ENCODE results near the gene RGS7. TPM values are rescaled to one million over a fixed set of nuclear protein-coding genes. Genes with fewer than 3 reads are reported as not detected.

RGS7 gene
- total RNA-seq, 1 donor from 2014 or later, result 1.9 TPM

DNA sequence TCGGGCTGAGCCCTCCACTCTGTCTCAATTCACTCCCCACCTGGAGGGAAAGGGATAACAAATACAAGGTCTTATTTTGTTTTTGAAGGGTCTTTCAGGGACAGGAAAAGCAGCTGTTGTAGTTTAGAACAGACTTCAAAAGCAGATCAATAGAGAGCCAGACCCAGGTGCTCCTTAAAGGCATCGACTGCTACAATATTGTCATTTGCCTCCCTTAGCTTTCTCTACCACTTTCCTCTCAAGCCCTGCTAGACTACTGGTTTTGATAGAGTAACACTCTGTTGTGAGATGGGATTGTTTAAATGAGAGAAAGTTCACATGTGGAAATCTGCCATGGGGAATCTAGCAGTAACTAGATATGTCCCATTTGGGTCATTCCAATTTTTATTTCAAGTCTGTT lies 24.0 kb downstream of the RGS7 start:
- Mint-ChIP-seq H3K9me3 (no peaks in the 10 kb centered on the region), H3K36me3 (no peaks in the 10 kb centered on the region), H3K27ac (no peak overlapping the region), H3K4me3 (no peak overlapping the region), H3K4me1 (no peaks in the 10 kb centered on the region), H3K27me3 (ENCODE audit: low read depth) (peaks cover 32% of the 10 kb centered on the region)
- no peak for DNase-seq (ENCODE audit: low spot score in 2 of 2, unreplicated experiment in 2 of 2)
- TF ChIP-seq, protein P1, sequence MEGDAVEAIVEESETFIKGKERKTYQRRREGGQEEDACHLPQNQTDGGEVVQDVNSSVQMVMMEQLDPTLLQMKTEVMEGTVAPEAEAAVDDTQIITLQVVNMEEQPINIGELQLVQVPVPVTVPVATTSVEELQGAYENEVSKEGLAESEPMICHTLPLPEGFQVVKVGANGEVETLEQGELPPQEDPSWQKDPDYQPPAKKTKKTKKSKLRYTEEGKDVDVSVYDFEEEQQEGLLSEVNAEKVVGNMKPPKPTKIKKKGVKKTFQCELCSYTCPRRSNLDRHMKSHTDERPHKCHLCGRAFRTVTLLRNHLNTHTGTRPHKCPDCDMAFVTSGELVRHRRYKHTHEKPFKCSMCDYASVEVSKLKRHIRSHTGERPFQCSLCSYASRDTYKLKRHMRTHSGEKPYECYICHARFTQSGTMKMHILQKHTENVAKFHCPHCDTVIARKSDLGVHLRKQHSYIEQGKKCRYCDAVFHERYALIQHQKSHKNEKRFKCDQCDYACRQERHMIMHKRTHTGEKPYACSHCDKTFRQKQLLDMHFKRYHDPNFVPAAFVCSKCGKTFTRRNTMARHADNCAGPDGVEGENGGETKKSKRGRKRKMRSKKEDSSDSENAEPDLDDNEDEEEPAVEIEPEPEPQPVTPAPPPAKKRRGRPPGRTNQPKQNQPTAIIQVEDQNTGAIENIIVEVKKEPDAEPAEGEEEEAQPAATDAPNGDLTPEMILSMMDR (IDR thresholded peaks at IDR 0.05; ENCODE audit: unreplicated experiment), result no peak

DNA sequence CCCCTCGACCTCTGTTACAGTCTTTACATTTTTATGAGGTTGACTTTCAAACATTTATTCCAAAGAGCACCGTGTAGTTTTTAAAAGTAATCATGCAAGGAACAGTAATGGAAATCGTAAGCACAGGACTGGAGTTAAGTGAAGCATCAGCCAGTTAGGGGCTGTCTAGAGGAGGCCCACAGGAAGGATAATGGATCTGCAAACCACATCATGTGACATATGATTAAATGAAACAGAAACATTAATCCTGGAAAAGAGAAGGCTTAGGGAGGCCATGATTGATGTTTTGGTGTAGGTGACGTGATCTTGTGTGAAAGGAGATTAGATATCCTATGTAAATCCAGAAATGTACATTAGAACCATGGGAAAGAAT lies 25.0 kb downstream of the RGS7 start:
- Mint-ChIP-seq H3K4me3 (no peak overlapping the region), H3K36me3 (no peaks in the 10 kb centered on the region), H3K4me1 (no peaks in the 10 kb centered on the region), H3K27ac (no peak overlapping the region), H3K27me3 (ENCODE audit: low read depth) (peaks cover 25% of the 10 kb centered on the region), H3K9me3 (no peaks in the 10 kb centered on the region)
- DNase-seq (ENCODE audit: low spot score in 2 of 2, unreplicated experiment in 2 of 2), result no peak
- TF ChIP-seq, protein P1 (IDR thresholded peaks at IDR 0.05; ENCODE audit: unreplicated experiment), result no peak

DNA sequence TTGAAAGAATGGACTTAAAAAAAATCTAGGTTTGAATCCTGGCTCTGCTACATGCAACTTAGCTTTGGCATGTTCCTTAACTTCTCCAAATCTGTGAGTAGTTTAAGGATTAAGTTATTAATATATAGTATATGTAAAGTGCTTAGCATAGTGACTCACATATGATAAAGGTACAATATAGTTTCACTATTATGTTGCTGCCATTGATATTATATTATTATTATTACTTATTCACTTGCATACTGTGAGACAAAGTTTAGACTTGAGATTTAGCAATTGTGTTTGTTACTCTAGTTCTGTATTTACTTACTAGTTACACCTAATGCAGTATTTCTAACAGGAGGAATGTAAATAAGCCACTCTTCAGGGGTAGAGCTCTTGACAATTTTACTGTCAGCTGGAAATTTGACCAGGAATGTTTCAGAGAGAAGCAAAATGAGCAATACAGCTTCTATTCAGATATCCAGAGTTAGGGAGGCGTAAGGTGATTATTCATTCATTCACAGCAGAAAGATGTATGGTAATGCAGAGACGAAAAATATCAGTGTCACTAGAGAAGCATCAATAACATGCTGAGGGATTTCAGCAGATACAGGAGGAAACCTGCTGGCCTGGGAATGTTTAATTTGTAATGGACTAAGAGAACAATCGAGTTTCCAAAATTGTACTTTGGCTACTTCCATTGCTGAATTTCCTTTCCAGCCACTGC lies 25.5 kb downstream of the RGS7 start:
- no peak overlapping the region for H3K27ac Mint-ChIP-seq
- H3K27me3 Mint-ChIP-seq (ENCODE audit: low read depth), result peaks cover 25% of the 10 kb centered on the region
- H3K4me1 Mint-ChIP-seq, result no peaks in the 10 kb centered on the region
- TF ChIP-seq, protein P1 (IDR thresholded peaks at IDR 0.05; ENCODE audit: unreplicated experiment), result no peak
- H3K4me3 Mint-ChIP-seq, result no peak overlapping the region
- no peaks in the 10 kb centered on the region for H3K36me3 Mint-ChIP-seq
- DNase-seq (ENCODE audit: low spot score in 2 of 2, unreplicated experiment in 2 of 2), result no peak
- no peaks in the 10 kb centered on the region for H3K9me3 Mint-ChIP-seq

DNA sequence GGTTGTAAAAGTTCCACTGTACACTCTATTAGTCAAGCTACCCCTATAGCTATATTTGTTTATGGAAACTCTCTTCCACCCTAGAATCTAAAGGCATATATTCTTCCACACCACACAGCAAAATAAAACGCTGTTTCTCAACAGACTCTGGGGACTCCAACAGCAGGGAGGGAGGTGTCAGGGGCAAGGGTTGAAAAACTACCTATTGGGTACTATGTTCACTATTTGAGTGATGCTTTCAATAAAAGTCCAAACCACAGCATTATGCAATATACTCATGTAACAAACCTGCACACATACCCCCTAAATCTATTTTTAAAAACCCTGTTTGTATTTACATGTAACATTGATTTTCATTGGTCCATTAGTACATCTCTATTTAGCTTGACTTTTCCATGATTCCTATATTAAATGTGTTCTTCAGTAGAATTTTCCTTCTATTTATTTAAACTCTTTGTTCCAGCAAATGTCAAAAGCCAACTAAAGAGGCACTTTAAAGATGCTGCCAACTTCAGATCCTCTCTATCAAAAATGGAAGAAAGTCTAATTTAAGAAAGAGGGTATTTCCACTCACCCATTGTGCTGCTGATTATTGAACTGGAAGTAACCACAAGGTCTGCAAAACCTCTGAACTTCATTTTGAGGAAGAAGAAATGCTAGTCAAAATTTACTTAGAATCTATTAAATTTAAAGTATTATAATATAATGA lies 26.2 kb downstream of the RGS7 start:
- Mint-ChIP-seq H3K4me3 (no peak overlapping the region), H3K27ac (no peak overlapping the region), H3K9me3 (no peaks in the 10 kb centered on the region), H3K4me1 (no peaks in the 10 kb centered on the region), H3K36me3 (no peaks in the 10 kb centered on the region), H3K27me3 (ENCODE audit: low read depth) (peaks cover 24% of the 10 kb centered on the region)
- TF ChIP-seq, protein P1 (IDR thresholded peaks at IDR 0.05; ENCODE audit: unreplicated experiment), result no peak
- DNase-seq (ENCODE audit: low spot score in 2 of 2, unreplicated experiment in 2 of 2), result no peak

- no peak for DNase-seq (ENCODE audit: low spot score in 2 of 2, unreplicated experiment in 2 of 2)
- peaks cover 19% of the 10 kb centered on the region for H3K27me3 Mint-ChIP-seq (ENCODE audit: low read depth)
- no peak overlapping the region for H3K27ac Mint-ChIP-seq
Measured at GRCh38 chr1:241325456-241325855, 31.5 kb downstream of the RGS7 start.

More at GRCh38 chr1:241325456-241325855, 31.5 kb downstream of the RGS7 start:
- H3K9me3 Mint-ChIP-seq, result no peaks in the 10 kb centered on the region
- H3K4me1 Mint-ChIP-seq, result no peaks in the 10 kb centered on the region
- TF ChIP-seq, protein P1 (IDR thresholded peaks at IDR 0.05; ENCODE audit: unreplicated experiment), result no peak
- no peak overlapping the region for H3K4me3 Mint-ChIP-seq
- H3K36me3 Mint-ChIP-seq, result no peaks in the 10 kb centered on the region

Data from mesothelial cell of epicardium (in vitro differentiated cells).